ENCODE results near the gene KANK2. TPM values are rescaled to one million over a fixed set of nuclear protein-coding genes. Genes with fewer than 3 reads are reported as not detected.
A peak's percentile ranks its signal among the peaks of the same experiment; 100 is the strongest.

The KANK2 gene
- total and polyA plus RNA-seq, 2 experiments from 2014 or later, result 15.9 to 65.4 TPM

DNA sequence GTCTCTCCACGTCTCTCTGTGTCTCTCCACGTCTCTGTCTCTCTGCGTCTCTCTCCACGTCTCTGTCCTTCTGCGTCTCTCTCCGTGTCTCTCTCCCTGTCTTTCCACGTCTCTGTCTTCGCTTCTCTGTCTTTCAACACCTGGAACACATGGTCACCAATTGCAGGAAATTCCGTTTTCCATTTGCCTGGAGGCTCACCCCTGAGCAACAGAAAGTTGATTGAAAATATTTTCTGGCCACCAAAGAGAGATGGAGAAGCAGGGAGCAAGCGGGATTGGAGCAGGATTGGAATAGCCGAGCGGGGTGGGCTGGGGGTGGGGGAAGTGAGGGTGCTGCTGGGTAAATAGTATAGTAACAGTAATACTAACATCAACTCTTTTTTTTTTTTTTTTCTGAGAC lies 1.7 kb downstream of the KANK2 start:
- H3K79me2 ChIP-seq (replicated peaks; ENCODE audit: insufficient read depth), result no peaks in the 10 kb centered on the region
- Mint-ChIP-seq H3K9me3 (no peaks in the 10 kb centered on the region), H3K4me1 (peaks cover 4% of the 10 kb centered on the region), H3K27ac (no peak overlapping the region), H3K36me3 (ENCODE audit: low read depth) (peaks cover 22% of the 10 kb centered on the region), H3K4me3 (peak overlapping the region; percentile 9; the same call in 1 of the 3 replicates), H3K27me3 (ENCODE audit: insufficient read depth, low read depth, poor library complexity) (peaks cover 9% of the 10 kb centered on the region)
- DNase-seq (ENCODE audit: low spot score) (no peak), ATAC-seq (no peak)
- no peaks in the 10 kb centered on the region for H3K27me3 ChIP-seq (ENCODE audit: insufficient read depth)
- no peaks in the 10 kb centered on the region; the same call in 1 of the 2 replicates for H3K36me3 ChIP-seq (ENCODE audit: insufficient read depth)
- no peak overlapping the region for H3K27ac ChIP-seq (ENCODE audit: low read depth)
- no peak overlapping the region for H3K4me2 ChIP-seq
- H3K4me3 ChIP-seq, result no peak overlapping the region
- no peaks in the 10 kb centered on the region for H3K9me2 ChIP-seq (ENCODE audit: insufficient read depth)
- peaks cover 34% of the 10 kb centered on the region for H3F3A ChIP-seq (replicated peaks; ENCODE audit: low read depth)
- H2AFZ ChIP-seq, result no peak overlapping the region
- TF ChIP-seq STAT1 (IDR thresholded peaks at IDR 0.05; ENCODE audit: unreplicated experiment), result no peak
- TF ChIP-seq, protein P1, sequence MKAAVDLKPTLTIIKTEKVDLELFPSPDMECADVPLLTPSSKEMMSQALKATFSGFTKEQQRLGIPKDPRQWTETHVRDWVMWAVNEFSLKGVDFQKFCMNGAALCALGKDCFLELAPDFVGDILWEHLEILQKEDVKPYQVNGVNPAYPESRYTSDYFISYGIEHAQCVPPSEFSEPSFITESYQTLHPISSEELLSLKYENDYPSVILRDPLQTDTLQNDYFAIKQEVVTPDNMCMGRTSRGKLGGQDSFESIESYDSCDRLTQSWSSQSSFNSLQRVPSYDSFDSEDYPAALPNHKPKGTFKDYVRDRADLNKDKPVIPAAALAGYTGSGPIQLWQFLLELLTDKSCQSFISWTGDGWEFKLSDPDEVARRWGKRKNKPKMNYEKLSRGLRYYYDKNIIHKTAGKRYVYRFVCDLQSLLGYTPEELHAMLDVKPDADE (IDR thresholded peaks at IDR 0.05), result no peak
- TF ChIP-seq, protein P2, sequence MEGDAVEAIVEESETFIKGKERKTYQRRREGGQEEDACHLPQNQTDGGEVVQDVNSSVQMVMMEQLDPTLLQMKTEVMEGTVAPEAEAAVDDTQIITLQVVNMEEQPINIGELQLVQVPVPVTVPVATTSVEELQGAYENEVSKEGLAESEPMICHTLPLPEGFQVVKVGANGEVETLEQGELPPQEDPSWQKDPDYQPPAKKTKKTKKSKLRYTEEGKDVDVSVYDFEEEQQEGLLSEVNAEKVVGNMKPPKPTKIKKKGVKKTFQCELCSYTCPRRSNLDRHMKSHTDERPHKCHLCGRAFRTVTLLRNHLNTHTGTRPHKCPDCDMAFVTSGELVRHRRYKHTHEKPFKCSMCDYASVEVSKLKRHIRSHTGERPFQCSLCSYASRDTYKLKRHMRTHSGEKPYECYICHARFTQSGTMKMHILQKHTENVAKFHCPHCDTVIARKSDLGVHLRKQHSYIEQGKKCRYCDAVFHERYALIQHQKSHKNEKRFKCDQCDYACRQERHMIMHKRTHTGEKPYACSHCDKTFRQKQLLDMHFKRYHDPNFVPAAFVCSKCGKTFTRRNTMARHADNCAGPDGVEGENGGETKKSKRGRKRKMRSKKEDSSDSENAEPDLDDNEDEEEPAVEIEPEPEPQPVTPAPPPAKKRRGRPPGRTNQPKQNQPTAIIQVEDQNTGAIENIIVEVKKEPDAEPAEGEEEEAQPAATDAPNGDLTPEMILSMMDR (conservative IDR thresholded peaks at IDR 0.05; ENCODE audit: low read depth in 2 of 2), result no peak
- no peak for TF ChIP-seq NANOG (IDR thresholded peaks at IDR 0.05; ENCODE audit: borderline replicate concordance)
- TF ChIP-seq, protein P3, sequence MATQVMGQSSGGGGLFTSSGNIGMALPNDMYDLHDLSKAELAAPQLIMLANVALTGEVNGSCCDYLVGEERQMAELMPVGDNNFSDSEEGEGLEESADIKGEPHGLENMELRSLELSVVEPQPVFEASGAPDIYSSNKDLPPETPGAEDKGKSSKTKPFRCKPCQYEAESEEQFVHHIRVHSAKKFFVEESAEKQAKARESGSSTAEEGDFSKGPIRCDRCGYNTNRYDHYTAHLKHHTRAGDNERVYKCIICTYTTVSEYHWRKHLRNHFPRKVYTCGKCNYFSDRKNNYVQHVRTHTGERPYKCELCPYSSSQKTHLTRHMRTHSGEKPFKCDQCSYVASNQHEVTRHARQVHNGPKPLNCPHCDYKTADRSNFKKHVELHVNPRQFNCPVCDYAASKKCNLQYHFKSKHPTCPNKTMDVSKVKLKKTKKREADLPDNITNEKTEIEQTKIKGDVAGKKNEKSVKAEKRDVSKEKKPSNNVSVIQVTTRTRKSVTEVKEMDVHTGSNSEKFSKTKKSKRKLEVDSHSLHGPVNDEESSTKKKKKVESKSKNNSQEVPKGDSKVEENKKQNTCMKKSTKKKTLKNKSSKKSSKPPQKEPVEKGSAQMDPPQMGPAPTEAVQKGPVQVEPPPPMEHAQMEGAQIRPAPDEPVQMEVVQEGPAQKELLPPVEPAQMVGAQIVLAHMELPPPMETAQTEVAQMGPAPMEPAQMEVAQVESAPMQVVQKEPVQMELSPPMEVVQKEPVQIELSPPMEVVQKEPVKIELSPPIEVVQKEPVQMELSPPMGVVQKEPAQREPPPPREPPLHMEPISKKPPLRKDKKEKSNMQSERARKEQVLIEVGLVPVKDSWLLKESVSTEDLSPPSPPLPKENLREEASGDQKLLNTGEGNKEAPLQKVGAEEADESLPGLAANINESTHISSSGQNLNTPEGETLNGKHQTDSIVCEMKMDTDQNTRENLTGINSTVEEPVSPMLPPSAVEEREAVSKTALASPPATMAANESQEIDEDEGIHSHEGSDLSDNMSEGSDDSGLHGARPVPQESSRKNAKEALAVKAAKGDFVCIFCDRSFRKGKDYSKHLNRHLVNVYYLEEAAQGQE (IDR thresholded peaks at IDR 0.05; ENCODE audit: unreplicated experiment), result no peak
- no peak for TF ChIP-seq ZNF331 (CRISPR knock-in tag; IDR thresholded peaks at IDR 0.05; ENCODE audit: low read depth)
- no peak for TF ChIP-seq JUNB (IDR thresholded peaks at IDR 0.05; ENCODE audit: unreplicated experiment)
- no peak for TF ChIP-seq EZH2phosphoT487 (IDR thresholded peaks at IDR 0.05; ENCODE audit: unreplicated experiment)
- no peak for TF ChIP-seq POLR2AphosphoS5 (IDR thresholded peaks at IDR 0.05; ENCODE audit: low read depth)
- no peak for TF ChIP-seq ZNF114 (CRISPR knock-in tag; IDR thresholded peaks at IDR 0.05)
- no peak for TF ChIP-seq CREB1 (CRISPR knock-in tag; IDR thresholded peaks at IDR 0.05; ENCODE audit: low read depth)
- TF ChIP-seq, protein P4, sequence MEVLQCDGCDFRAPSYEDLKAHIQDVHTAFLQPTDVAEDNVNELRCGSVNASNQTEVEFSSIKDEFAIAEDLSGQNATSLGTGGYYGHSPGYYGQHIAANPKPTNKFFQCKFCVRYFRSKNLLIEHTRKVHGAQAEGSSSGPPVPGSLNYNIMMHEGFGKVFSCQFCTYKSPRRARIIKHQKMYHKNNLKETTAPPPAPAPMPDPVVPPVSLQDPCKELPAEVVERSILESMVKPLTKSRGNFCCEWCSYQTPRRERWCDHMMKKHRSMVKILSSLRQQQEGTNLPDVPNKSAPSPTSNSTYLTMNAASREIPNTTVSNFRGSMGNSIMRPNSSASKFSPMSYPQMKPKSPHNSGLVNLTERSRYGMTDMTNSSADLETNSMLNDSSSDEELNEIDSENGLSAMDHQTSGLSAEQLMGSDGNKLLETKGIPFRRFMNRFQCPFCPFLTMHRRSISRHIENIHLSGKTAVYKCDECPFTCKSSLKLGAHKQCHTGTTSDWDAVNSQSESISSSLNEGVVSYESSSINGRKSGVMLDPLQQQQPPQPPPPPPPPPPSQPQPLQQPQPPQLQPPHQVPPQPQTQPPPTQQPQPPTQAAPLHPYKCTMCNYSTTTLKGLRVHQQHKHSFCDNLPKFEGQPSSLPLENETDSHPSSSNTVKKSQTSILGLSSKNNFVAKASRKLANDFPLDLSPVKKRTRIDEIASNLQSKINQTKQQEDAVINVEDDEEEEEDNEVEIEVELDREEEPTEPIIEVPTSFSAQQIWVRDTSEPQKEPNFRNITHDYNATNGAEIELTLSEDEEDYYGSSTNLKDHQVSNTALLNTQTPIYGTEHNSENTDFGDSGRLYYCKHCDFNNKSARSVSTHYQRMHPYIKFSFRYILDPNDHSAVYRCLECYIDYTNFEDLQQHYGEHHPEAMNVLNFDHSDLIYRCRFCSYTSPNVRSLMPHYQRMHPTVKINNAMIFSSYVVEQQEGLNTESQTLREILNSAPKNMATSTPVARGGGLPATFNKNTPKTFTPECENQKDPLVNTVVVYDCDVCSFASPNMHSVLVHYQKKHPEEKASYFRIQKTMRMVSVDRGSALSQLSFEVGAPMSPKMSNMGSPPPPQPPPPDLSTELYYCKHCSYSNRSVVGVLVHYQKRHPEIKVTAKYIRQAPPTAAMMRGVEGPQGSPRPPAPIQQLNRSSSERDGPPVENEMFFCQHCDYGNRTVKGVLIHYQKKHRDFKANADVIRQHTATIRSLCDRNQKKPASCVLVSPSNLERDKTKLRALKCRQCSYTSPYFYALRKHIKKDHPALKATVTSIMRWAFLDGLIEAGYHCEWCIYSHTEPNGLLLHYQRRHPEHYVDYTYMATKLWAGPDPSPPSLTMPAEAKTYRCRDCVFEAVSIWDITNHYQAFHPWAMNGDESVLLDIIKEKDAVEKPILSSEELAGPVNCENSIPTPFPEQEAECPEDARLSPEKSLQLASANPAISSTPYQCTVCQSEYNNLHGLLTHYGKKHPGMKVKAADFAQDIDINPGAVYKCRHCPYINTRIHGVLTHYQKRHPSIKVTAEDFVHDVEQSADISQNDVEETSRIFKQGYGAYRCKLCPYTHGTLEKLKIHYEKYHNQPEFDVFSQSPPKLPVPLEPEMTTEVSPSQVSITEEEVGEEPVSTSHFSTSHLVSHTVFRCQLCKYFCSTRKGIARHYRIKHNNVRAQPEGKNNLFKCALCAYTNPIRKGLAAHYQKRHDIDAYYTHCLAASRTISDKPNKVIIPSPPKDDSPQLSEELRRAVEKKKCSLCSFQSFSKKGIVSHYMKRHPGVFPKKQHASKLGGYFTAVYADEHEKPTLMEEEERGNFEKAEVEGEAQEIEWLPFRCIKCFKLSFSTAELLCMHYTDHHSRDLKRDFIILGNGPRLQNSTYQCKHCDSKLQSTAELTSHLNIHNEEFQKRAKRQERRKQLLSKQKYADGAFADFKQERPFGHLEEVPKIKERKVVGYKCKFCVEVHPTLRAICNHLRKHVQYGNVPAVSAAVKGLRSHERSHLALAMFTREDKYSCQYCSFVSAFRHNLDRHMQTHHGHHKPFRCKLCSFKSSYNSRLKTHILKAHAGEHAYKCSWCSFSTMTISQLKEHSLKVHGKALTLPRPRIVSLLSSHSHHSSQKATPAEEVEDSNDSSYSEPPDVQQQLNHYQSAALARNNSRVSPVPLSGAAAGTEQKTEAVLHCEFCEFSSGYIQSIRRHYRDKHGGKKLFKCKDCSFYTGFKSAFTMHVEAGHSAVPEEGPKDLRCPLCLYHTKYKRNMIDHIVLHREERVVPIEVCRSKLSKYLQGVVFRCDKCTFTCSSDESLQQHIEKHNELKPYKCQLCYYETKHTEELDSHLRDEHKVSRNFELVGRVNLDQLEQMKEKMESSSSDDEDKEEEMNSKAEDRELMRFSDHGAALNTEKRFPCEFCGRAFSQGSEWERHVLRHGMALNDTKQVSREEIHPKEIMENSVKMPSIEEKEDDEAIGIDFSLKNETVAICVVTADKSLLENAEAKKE (CRISPR knock-in tag; IDR thresholded peaks at IDR 0.05), result no peak
- no peak for TF ChIP-seq EZH2 (IDR thresholded peaks at IDR 0.05; ENCODE audit: low read depth, unreplicated experiment)
- H4K20me1 ChIP-seq (replicated peaks; ENCODE audit: insufficient read depth), result no peaks in the 10 kb centered on the region
- peaks cover 8% of the 10 kb centered on the region; the same call in 1 of the 2 replicates for H3K4me1 ChIP-seq (ENCODE audit: insufficient read depth)

All from GM23338 (cell line).